K562 (cell line): Measurements from ENCODE around the gene SLC4A5. TPM values are rescaled to one million over a fixed set of nuclear protein-coding genes. Genes with fewer than 3 reads are reported as not detected.
A peak's percentile ranks its signal among the peaks of the same experiment; 100 is the strongest.

Experiments used
- ATAC-seq: fragments of 200-7000 bp; cut with Tn5 transposase; 3 replicates; pipeline ENCODE4 v1.9.1; 2020; ENCODE audit warnings: moderate library complexity
- BruUV-seq: library from RNA; stranded (reverse); fragments of 400-500 nt; replicated peaks from 2 replicates; lab custom pipeline; 2021; lab: Mats Ljungman, UMichigan
- CTCF ChIA-PET: fragments of 300-600 bp; formaldehyde crosslinking; extraction: SDS; loops from one replicate; lab custom pipeline; 2021; ENCODE audit warnings: low intra/inter-chr PET ratio; lab: Yijun Ruan, JAX
- POLR2A ChIA-PET: fragments of 300-600, 350-650 bp; sonication (Branson Sonifier 250); formaldehyde crosslinking; extraction: SDS; loops from one replicate; lab custom pipeline; 2021; ENCODE audit warnings: antibody characterized with exemption, inconsistent platforms; lab: Yijun Ruan, JAX
- DNase-seq, 4 experiments: peaks; one replicate each; pipeline versions ENCODE4 v3.0.0 to v3.0.0-alpha.2; 2011 to 2018; ENCODE audit warnings: low spot score in 3 of 4, mixed read lengths in 3 of 4; ENCODE audit errors: extremely low read depth in 1 of 4
- FAIRE-seq: peaks from 2 replicates; lab custom pipeline; 2011; peaks lifted over from hg19 to GRCh38; lab: Jason Lieb, UNC
- H2AFZ ChIP-seq: 2 replicates; pipeline ENCODE4 v1.6.0; 2011; ENCODE audit warnings: low read depth, low read length, control low read depth, inconsistent platforms
- H3K27ac ChIP-seq: fragments of 200-600 bp; 3 replicates; pipeline ENCODE4 v1.8.0; 2011; ENCODE audit warnings: low read depth, mild to moderate bottlenecking, control low read depth, inconsistent platforms, low read length, moderate library complexity, mixed read lengths; ENCODE audit errors: extremely low read depth
- H3K27me3 ChIP-seq, 2 experiments: fragments of 300-600 bp in 1 of 2; 2 replicates in 1 of 2; 3 replicates in 1 of 2; pipeline versions ENCODE4 v1.6.0 to v1.8.0; 2011; ENCODE audit warnings: inconsistent platforms in 2 of 2, low read length in 2 of 2, mild to moderate bottlenecking in 1 of 2, mixed read lengths in 1 of 2, moderate library complexity in 1 of 2; ENCODE audit not compliant: control insufficient read depth in 2 of 2, insufficient read depth in 2 of 2
- H3K36me3 ChIP-seq: fragments of 300-600 bp; 3 replicates; pipeline ENCODE4 v1.8.0; 2011; ENCODE audit warnings: mild to moderate bottlenecking, low read length, inconsistent platforms; ENCODE audit not compliant: control insufficient read depth, insufficient read depth
- H3K4me1 ChIP-seq, 2 experiments: fragments of 200-600 bp in 1 of 2; replicated peaks in 1 of 2; 2 replicates in 1 of 2; 3 replicates in 1 of 2; pipeline versions ENCODE4 v1.5.1 to v1.8.0; 2011; ENCODE audit warnings: inconsistent platforms in 2 of 2, low read length in 2 of 2, mild to moderate bottlenecking in 1 of 2, mixed read lengths in 1 of 2, moderate library complexity in 1 of 2; ENCODE audit not compliant: control insufficient read depth in 2 of 2, insufficient read depth in 2 of 2
- H3K4me2 ChIP-seq: 2 replicates; pipeline ENCODE4 v1.6.1; 2011; ENCODE audit warnings: low read length, control low read depth, inconsistent platforms, mixed read lengths; ENCODE audit not compliant: insufficient read depth
- H3K4me3 ChIP-seq: fragments of 200-600 bp; sonication (generic), shearing (Covaris generic); 2 replicates; pipeline ENCODE4 v1.5.1; 2016; ENCODE audit warnings: control low read depth, inconsistent platforms
- H3K79me2 ChIP-seq: fragments of 200-600 bp; 3 replicates; pipeline ENCODE4 v1.8.0; 2011; ENCODE audit warnings: low read length, inconsistent platforms; ENCODE audit not compliant: control insufficient read depth, insufficient read depth
- H3K9ac ChIP-seq, 2 experiments: 2 replicates each; pipeline versions ENCODE4 v1.6.0 to v1.6.1; 2011; ENCODE audit warnings: low read depth in 2 of 2, low read length in 2 of 2, control low read depth in 1 of 2, inconsistent platforms in 1 of 2, mild to moderate bottlenecking in 1 of 2, mixed read lengths in 1 of 2; ENCODE audit not compliant: insufficient read depth in 1 of 2
- H3K9me1 ChIP-seq: one replicate; pipeline ENCODE4 v1.6.0; 2011; ENCODE audit warnings: inconsistent platforms, mild to moderate bottlenecking, low read length, moderate library complexity; ENCODE audit not compliant: control insufficient read depth, insufficient read depth
- H3K9me3 ChIP-seq: replicated peaks from 2 replicates; pipeline ENCODE4 v1.5.1; 2011; ENCODE audit warnings: low read depth, low read length, inconsistent platforms; ENCODE audit not compliant: control insufficient read depth, insufficient read depth
- H4K20me1 ChIP-seq: replicated peaks from 2 replicates; pipeline ENCODE4 v1.6.1; 2011; ENCODE audit warnings: low read length, inconsistent platforms, mixed read lengths; ENCODE audit not compliant: control insufficient read depth, insufficient read depth
- ELF4 ChIP-seq: fragments of 450-650 bp; formaldehyde crosslinking; IDR thresholded peaks from 2 replicates; pipeline ENCODE4 v1.4.0; 2022; ENCODE audit warnings: missing genetic modification characterization
- ETV5 ChIP-seq: sonication (generic); formaldehyde crosslinking; IDR thresholded peaks from 2 replicates; pipeline ENCODE4 v1.4.0; 2020; ENCODE audit warnings: low read depth, mild to moderate bottlenecking, missing genetic modification reagents
- HMG20B ChIP-seq: fragments of 250-450 bp; sonication (Bioruptor Pico); IDR thresholded peaks from 2 replicates; pipeline ENCODE4 v1.5.0; 2021; ENCODE audit warnings: mild to moderate bottlenecking
- MTA1 ChIP-seq: fragments of 450-650 bp; IDR thresholded peaks from 2 replicates; pipeline ENCODE4 v1.6.1; 2017; ENCODE audit warnings: borderline replicate concordance
- NFE2L1 ChIP-seq: fragments of 450-650 bp; IDR thresholded peaks from 2 replicates; pipeline ENCODE4 v1.6.1; 2016; ENCODE audit warnings: missing genetic modification characterization, low read depth, mild to moderate bottlenecking, missing compliant biosample characterization, moderate library complexity, borderline replicate concordance
- TBP ChIP-seq: optimal IDR thresholded peaks from 2 replicates; pipeline ENCODE3; 2011; ENCODE audit warnings: low read depth, low read length, improper control_type of control experiment
- ZNF655 ChIP-seq: fragments of 250-450 bp; sonication (Bioruptor Pico); IDR thresholded peaks from 2 replicates; pipeline ENCODE4 v1.5.0; 2021
- WGBS: fragments of 100-300 bp; shearing (Covaris generic); methylation state at CpG from one replicate; pipeline ENCODE4 v1.1.6; 2016; ENCODE audit warnings: low coverage, mixed read lengths; ENCODE audit not compliant: insufficient coverage; ENCODE audit errors: missing lambda C conversion rate; 5-methylcytosine and 5-hydroxymethylcytosine counted together
- in situ Hi-C: fragments of 300-500 bp; cut with MboI; formaldehyde crosslinking; loops from 4 replicates; pipeline ENCODE4 v1.15.0; 2018; ENCODE audit warnings: inconsistent platforms, mixed read lengths
- intact Hi-C: fragments of 100-400 bp; cut with micrococcal nuclease; formaldehyde crosslinking; loops from 2 replicates; pipeline ENCODE4 v1.14.2; 2022
- polyA plus RNA-seq, 8 experiments: library from polyadenylated mRNA; depleted of rRNA in 4 of 8; stranded (reverse) in 5 of 8; unstranded in 3 of 8; fragments of >200 nt; fragmentation: Nextera tagmentation in 2 of 8; fragmentation: Illumina TruSeq in 1 of 8; extraction: Ambion mirVana in 2 of 8; extraction: Trizol in 1 of 8; gene quantifications; 2 replicates each; pipeline versions ENCODE4 v1.2.1 to v1.2.3, GENCODE V29; 2011 to 2014; ENCODE audit warnings: inconsistent platforms in 1 of 8, missing spikeins in 1 of 8
- total RNA-seq, 7 experiments: library from RNA; depleted of rRNA in 6 of 7; stranded (reverse); fragments of >200 nt in 6 of 7; fragmentation: Illumina TruSeq in 2 of 7; extraction: Trizol in 2 of 7; gene quantifications; 2 replicates each; pipeline versions ENCODE4 v1.2.1 to v1.2.3, GENCODE V29; 2011 to 2021; ENCODE audit warnings: low replicate concordance in 1 of 7

SLC4A5 gene
- total and polyA plus RNA-seq, 9 of the 15 experiments (the other 6 are each of a cell fraction or from before 2014, with no cell fraction given), result 0.03 to 0.77 (median 0.14) TPM; not detected in 1

- in situ Hi-C loops (no loop called here), intact Hi-C loops (loop anchor here (5.0 to 10.0 kb wide), 4 partner anchors 138 to 429 kb away; partner anchors contain the start of gene STAMBP)
- Histone ChIP-seq H3K4me3 (no peak overlapping the region), H3K4me1 (peaks cover 3 to 6% of the 10 kb centered on the region in 2 experiments; a peak in 3 of 5 replicates), H3K27me3 (peaks cover 11 to 49% of the 10 kb centered on the region in 2 experiments; a peak in 4 of 5 replicates), H3K9me3 (no peaks in the 10 kb centered on the region), H3K9ac (no peak overlapping the region), H3K36me3 (no peaks in the 10 kb centered on the region), H3K9me1 (no peaks in the 10 kb centered on the region), H4K20me1 (0 out of 2 replicates have a peak, but pooled peaks cover 6% of the 10 kb centered on the region), H3K4me2 (no peak overlapping the region), H3K27ac (no peak overlapping the region), H2AFZ (no peak overlapping the region), H3K79me2 (no peaks in the 10 kb centered on the region)
- ATAC-seq (peak; percentile 35; the same call in 2 of the 3 replicates), DNase-seq (no peak), FAIRE-seq (peak; percentile 11)
- no TSS peak for BruUV-seq
- ChIA-PET POLR2A (no interaction called here), CTCF (no interaction called here)
- 9% methylated on average over 4 of the region's 4 CpGs for WGBS
- TF ChIP-seq ZNF655, result no peak
- no peak for TF ChIP-seq NFE2L1 (tag)
- no peak for TF ChIP-seq MTA1
- TF ChIP-seq ELF4 (CRISPR knock-in tag), result no peak
- TF ChIP-seq TBP, result no peak
- TF ChIP-seq HMG20B, result no peak
- no peak for TF ChIP-seq ETV5 (CRISPR knock-in tag)
Measured at GRCh38 chr2:74253971-74254310, 89.3 kb downstream of the SLC4A5 start.
